GM12864 (cell line): ENCODE results near the gene NGFR.

ENCODE experiments used
- DNase-seq: peaks from one replicate; pipeline ENCODE4 v3.0.0-alpha.2; 2011; ENCODE audit warnings: low read depth
- H3K4me3 ChIP-seq: 2 replicates; pipeline ENCODE4 v1.5.1; 2011; ENCODE audit warnings: mild to moderate bottlenecking, low read depth, low read length, control low read depth
- TF ChIP-seq, protein P1 (sequence below): IDR thresholded peaks from 2 replicates; pipeline ENCODE4 v1.5.1; 2011; ENCODE audit warnings: low read depth, mild to moderate bottlenecking, moderate library complexity, low read length, control low read depth, inconsistent platforms; ENCODE audit errors: missing control alignments

Gene NGFR

DNA sequence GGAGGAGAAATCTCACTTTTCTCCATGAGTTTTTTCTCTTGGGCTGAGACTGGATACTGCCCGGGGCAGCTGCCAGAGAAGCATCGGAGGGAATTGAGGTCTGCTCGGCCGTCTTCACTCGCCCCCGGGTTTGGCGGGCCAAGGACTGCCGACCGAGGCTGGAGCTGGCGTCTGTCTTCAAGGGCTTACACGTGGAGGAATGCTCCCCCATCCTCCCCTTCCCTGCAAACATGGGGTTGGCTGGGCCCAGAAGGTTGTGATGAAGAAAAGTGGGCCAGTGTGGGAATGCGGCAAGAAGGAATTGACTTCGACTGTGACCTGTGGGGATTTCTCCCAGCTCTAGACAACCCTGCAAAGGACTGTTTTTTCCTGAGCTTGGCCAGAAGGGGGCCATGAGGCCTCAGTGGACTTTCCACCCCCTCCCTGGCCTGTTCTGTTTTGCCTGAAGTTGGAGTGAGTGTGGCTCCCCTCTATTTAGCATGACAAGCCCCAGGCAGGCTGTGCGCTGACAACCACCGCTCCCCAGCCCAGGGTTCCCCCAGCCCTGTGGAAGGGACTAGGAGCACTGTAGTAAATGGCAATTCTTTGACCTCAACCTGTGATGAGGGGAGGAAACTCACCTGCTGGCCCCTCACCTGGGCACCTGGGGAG is 19.1 kb downstream of the NGFR start:
- TF ChIP-seq, protein P1, sequence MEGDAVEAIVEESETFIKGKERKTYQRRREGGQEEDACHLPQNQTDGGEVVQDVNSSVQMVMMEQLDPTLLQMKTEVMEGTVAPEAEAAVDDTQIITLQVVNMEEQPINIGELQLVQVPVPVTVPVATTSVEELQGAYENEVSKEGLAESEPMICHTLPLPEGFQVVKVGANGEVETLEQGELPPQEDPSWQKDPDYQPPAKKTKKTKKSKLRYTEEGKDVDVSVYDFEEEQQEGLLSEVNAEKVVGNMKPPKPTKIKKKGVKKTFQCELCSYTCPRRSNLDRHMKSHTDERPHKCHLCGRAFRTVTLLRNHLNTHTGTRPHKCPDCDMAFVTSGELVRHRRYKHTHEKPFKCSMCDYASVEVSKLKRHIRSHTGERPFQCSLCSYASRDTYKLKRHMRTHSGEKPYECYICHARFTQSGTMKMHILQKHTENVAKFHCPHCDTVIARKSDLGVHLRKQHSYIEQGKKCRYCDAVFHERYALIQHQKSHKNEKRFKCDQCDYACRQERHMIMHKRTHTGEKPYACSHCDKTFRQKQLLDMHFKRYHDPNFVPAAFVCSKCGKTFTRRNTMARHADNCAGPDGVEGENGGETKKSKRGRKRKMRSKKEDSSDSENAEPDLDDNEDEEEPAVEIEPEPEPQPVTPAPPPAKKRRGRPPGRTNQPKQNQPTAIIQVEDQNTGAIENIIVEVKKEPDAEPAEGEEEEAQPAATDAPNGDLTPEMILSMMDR, result peak; percentile 26
- no peak for DNase-seq

DNA sequence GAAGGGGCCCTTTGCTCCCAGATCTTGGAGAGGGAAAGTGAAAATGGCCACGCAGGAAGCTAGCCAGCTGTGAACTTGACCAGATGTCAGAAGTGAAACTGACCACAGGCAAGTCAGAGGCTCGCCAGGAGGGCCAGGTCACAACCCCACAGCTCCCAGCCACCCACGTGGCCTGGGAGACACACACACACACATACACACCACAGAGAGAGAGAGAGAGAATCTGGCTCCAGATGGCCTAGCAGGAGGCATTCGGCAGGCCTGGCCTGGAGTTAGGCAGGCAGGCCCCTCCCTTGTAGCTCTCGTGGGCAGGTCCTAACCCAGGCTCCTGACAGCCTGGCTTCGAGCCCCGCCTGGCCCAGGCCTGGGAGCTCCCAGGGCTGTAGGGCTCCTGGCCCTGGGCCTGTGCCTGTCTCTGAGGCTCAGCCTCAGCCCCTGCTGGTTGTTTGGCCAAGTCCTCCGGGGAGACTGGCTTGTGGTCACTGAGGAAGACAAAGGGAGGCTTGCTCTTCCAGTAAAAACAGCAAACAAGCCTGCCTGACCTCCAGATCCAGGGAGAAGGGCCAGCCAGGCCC is 20.2 kb downstream of the NGFR start:
- H3K4me3 ChIP-seq, result no peak overlapping the region
- TF ChIP-seq, protein P1, result no peak
- DNase-seq, result peak; percentile 68

More for the DNA sequence above, 19.1 kb downstream of the NGFR start:
- H3K4me3 ChIP-seq, result no peak overlapping the region

DNA sequence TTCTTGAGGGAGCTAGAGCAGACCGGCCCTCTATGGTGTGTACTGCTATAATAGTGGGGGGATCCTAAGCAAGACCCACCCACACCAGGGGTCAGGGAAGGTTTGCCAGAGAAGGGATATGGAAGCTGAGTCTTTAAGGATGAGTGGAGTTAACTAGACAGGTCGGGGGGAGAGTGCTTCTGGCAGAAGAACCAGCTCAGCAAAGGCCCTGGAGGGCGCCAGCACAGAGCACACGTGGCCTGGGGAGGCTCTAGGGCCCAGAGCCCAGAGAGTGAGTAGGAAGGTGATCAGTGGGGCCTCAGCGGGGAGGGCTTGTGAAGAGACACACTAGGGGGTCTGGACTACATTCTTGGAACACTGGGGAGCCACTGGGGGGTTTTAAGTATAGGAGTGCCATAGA is 21.1 kb downstream of the NGFR start:
- TF ChIP-seq, protein P1, result no peak
- H3K4me3 ChIP-seq, result no peak overlapping the region
- no peak for DNase-seq

DNA sequence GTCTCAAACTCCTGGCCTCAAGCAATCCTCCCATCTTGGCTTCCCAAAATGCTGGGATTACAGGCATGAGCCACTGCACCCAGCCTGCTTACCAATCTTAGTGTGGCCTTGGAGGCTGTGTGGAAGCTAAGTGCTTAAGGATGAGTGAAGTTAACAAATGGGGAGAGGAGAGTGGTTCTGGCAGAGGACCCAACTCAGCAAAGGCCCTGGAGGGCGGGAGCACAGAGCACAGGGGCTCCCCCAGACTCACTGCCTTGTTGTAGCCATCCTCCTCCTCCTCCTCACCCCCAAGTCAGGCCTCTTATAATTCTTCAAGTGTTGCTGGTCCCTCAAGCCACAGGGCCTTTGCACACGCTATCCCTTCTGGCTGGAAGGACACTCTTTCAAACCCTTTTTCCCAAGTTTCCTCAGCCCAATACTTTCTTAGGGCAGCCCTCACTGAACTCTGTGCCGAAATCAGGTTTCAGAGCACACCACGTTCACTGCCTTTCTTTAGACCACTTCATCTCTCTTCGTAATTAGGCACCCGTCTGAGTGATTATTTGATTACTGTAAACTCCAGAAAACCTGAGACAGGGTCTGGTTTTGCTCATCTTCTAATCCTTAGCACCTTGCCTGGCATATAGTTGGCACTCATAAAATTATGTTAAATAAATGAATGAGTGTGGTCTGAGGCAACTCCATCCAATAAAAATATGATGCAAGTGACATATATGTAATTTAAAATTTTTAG is 23.4 kb downstream of the NGFR start:
- TF ChIP-seq, protein P1, result no peak
- no peak overlapping the region for H3K4me3 ChIP-seq
- DNase-seq, result no peak

DNA sequence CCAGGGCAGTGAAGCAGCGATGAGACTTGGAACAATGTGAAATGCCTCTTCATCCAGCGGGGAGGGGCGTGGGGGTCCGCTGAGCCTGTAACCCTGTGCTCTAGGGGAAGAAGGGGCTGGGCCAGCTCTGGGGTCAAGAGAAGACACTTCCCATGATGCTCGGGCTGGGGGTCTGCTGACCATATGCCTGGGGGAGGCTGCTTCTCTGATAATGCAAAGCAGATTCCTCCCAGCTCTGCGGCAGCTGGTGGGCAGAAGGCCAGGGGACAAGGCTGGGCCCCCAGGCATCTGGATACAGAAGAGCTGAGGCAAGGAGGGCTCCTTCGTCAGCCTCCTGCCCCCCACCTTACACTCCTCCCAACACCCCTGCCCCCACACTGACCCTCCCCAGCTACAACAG is 24.7 kb downstream of the NGFR start:
- TF ChIP-seq, protein P1, result no peak
- DNase-seq, result no peak
- H3K4me3 ChIP-seq, result no peak overlapping the region

DNA sequence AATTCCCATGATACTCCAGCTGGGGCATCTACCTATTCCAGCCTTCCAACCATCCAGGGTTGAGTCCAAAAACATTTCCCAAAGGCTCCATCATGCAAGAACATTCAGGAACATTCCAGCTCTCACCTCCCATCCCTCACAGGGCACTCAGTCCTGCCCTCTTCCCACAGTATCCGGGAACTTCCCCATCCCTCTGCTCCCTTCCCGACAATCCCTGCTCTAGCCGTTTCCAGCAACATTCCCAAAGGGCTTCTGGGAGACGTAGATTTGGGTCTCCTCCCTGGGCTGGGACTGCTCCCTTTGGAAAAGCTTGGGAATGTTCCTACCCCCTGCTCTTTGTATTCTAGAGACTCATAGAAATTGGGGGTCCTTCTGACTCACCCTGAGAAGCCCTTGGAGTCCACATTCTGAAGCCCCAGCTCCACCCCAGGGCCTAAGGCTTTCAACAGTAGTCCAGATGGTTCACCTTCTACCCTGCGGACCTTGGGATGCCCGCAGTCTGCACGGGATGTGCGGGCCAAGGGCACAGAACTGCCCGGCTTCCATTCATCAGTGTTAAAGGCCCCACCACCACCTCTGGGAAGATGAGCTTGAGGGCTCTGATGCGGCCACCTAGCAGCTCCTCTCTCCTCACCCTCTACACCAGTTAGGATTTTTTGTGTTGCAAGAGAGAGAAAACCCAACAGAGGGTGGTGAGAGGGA is 25.4 kb downstream of the NGFR start:
- TF ChIP-seq, protein P1, result no peak
- no peak overlapping the region for H3K4me3 ChIP-seq
- no peak for DNase-seq
